ENCODE results near the gene GSTCD. TPM values are rescaled to one million over a fixed set of nuclear protein-coding genes. Genes with fewer than 3 reads are reported as not detected.
"Not testable (repeated sequence)": the region's sequence is repeated elsewhere in the genome, so short reads cannot be mapped to it uniquely, and the experiment has no call there.

Gene GSTCD
- total RNA-seq, 1 donor from 2014 or later: 65.3 TPM

DNA sequence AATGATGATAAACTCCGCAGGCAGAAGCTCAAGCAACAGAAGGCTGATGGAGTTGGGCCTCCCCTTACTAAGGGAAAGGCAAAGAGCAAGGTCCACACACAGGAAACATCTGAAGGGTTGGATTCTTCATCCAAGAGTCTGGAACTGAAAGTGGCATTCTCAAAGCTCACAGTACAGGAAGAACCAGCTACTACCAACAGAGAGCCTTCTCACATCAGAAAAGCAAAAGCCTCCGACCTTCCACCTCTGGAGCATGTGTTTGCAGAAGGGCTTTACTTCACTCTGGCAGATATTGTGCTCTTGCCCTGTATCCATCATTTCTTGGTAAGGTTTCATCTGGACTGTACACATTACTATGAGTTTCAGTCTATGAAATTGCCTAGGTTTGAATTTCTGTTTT, 10.6 kb downstream of the GSTCD start:
- no peak overlapping the region for H3K27ac ChIP-seq
- Mint-ChIP-seq H3K9me3 (no peaks in the 10 kb centered on the region), H3K27ac (no peak overlapping the region), H3K27me3 (ENCODE audit: insufficient read depth, low read depth) (no peaks in the 10 kb centered on the region), H3K4me3 (no peak overlapping the region), H3K36me3 (peaks cover 14% of the 10 kb centered on the region), H3K4me1 (no peaks in the 10 kb centered on the region)
- H2AFZ ChIP-seq (replicated peaks): no peak overlapping the region
- no peak overlapping the region for H3K9ac ChIP-seq
- no peaks in the 10 kb centered on the region for H3K9me3 ChIP-seq (ENCODE audit: low read depth)
- no peaks in the 10 kb centered on the region for H3F3A ChIP-seq (ENCODE audit: low read depth)
- no peaks in the 10 kb centered on the region for H3K4me1 ChIP-seq
- no peaks in the 10 kb centered on the region for H4K20me1 ChIP-seq (ENCODE audit: low read depth)
- TF ChIP-seq EZH2phosphoT487 (IDR thresholded peaks at IDR 0.05): no peak
- TF ChIP-seq EZH2 (IDR thresholded peaks at IDR 0.05): no peak
- TF ChIP-seq, protein P1, sequence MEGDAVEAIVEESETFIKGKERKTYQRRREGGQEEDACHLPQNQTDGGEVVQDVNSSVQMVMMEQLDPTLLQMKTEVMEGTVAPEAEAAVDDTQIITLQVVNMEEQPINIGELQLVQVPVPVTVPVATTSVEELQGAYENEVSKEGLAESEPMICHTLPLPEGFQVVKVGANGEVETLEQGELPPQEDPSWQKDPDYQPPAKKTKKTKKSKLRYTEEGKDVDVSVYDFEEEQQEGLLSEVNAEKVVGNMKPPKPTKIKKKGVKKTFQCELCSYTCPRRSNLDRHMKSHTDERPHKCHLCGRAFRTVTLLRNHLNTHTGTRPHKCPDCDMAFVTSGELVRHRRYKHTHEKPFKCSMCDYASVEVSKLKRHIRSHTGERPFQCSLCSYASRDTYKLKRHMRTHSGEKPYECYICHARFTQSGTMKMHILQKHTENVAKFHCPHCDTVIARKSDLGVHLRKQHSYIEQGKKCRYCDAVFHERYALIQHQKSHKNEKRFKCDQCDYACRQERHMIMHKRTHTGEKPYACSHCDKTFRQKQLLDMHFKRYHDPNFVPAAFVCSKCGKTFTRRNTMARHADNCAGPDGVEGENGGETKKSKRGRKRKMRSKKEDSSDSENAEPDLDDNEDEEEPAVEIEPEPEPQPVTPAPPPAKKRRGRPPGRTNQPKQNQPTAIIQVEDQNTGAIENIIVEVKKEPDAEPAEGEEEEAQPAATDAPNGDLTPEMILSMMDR (IDR thresholded peaks at IDR 0.05): no peak
- peaks cover 5% of the 10 kb centered on the region for H3K36me3 ChIP-seq
- H3K4me3 ChIP-seq: no peak overlapping the region
- H3K4me2 ChIP-seq: no peak overlapping the region
- no peaks in the 10 kb centered on the region for H3K27me3 ChIP-seq
- no peak for DNase-seq (ENCODE audit: low spot score)
- peaks cover 31% of the 10 kb centered on the region for H3K79me2 ChIP-seq (ENCODE audit: low read depth)

DNA sequence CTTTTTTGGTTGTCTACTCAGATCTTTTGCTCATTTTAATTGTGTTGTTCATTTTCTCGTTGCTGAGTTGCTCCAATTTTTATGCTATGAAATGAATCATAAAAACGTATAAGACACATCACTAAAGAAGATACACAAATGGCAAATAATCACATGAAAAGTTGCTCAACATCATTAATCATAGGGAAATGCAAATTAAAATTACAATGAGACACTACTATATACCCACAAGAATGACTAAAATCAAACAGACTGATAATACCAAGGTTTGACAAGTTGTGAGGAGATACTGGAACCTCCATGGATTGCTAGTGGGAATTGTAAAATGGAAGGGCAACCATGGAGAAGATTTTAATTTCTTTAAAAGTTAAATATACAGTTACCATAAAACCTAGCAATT, 17.0 kb downstream of the GSTCD start:
- peaks cover 10% of the 10 kb centered on the region for H3K9me3 Mint-ChIP-seq
- Histone ChIP-seq H3K4me1 (no peaks in the 10 kb centered on the region), H3K36me3 (peaks cover 44% of the 10 kb centered on the region), H4K20me1 (ENCODE audit: low read depth) (no peaks in the 10 kb centered on the region), H3K4me2 (no peak overlapping the region), H3K4me3 (no peak overlapping the region), H3K27me3 (no peaks in the 10 kb centered on the region), H2AFZ (replicated peaks) (no peak overlapping the region), H3F3A (ENCODE audit: low read depth) (no peaks in the 10 kb centered on the region), H3K9me3 (ENCODE audit: low read depth) (no peaks in the 10 kb centered on the region), H3K79me2 (ENCODE audit: low read depth) (peaks cover 2% of the 10 kb centered on the region), H3K27ac (no peak overlapping the region), H3K9ac (no peak overlapping the region)
- no peaks in the 10 kb centered on the region for H3K27me3 Mint-ChIP-seq (ENCODE audit: insufficient read depth, low read depth)
- no peak overlapping the region for H3K27ac Mint-ChIP-seq
- no peak overlapping the region for H3K4me3 Mint-ChIP-seq
- no peaks in the 10 kb centered on the region for H3K4me1 Mint-ChIP-seq
- peaks cover 36% of the 10 kb centered on the region for H3K36me3 Mint-ChIP-seq
- no peak for DNase-seq (ENCODE audit: low spot score)
- no peak for TF ChIP-seq EZH2phosphoT487 (IDR thresholded peaks at IDR 0.05)
- TF ChIP-seq, protein P1 (IDR thresholded peaks at IDR 0.05): no peak
- TF ChIP-seq EZH2 (IDR thresholded peaks at IDR 0.05): no peak

DNA sequence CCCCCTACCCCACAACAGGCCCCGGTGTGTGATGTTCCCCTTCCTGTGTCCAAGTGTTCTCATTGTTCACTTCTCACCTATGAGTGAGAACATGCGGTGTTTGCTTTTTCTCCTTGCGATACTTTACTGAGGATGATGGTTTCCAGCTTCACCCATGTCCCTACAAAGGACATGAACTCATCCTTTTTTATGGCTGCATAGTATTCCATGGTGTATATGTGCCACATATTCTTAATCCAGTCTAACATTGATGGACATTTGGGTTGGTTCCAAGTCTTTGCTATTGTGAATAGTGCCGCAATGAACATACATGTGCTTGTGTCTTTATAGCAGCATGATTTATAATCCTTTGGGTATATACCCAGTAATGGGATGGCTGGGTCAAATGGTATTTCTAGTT, 21.3 kb downstream of the GSTCD start:
- not testable (repeated sequence) for H3K27ac ChIP-seq; H3K4me1 Mint-ChIP-seq; H3K27me3 ChIP-seq; DNase-seq (ENCODE audit: low spot score); H3K27me3 Mint-ChIP-seq (ENCODE audit: insufficient read depth, low read depth); H3K4me3 ChIP-seq; H3K4me3 Mint-ChIP-seq; H3K4me1 ChIP-seq; H3K79me2 ChIP-seq (ENCODE audit: low read depth); H3F3A ChIP-seq (ENCODE audit: low read depth); H3K4me2 ChIP-seq; H4K20me1 ChIP-seq (ENCODE audit: low read depth); H2AFZ ChIP-seq (replicated peaks); H3K9ac ChIP-seq; H3K9me3 ChIP-seq (ENCODE audit: low read depth); H3K27ac Mint-ChIP-seq
- Mint-ChIP-seq H3K36me3 (peaks cover 62% of the 10 kb centered on the region), H3K9me3 (peaks cover 39% of the 10 kb centered on the region)
- peaks cover 34% of the 10 kb centered on the region for H3K36me3 ChIP-seq

DNA sequence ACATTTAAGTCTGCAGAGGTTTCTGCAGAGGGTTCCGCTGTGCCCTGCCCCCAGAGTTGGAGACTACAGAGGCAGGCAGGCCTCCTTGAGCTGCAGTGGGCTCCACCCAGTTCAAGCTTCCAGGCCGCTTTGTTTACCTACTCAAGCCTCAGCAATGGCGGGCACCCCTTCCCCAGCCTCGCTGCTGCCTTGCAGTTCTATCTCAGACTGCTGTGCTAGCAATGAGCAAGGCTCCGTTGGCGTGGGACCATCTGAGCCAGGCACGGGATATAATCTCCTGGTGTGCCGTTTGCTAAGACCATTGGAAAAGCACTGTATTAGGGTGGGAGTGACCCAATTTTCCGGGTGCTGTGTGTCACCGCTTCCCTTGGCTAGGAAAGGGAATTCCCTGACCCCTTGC, 26.6 kb downstream of the GSTCD start:
- Mint-ChIP-seq H3K9me3 (peaks cover 62% of the 10 kb centered on the region), H3K36me3 (peaks cover 77% of the 10 kb centered on the region)
- H3K27ac ChIP-seq; H3F3A ChIP-seq (ENCODE audit: low read depth); H3K4me2 ChIP-seq; H4K20me1 ChIP-seq (ENCODE audit: low read depth); H3K79me2 ChIP-seq (ENCODE audit: low read depth); H3K4me1 Mint-ChIP-seq; H3K4me3 ChIP-seq; H3K4me1 ChIP-seq; H3K9me3 ChIP-seq (ENCODE audit: low read depth); H3K27me3 Mint-ChIP-seq (ENCODE audit: insufficient read depth, low read depth); H3K4me3 Mint-ChIP-seq; H2AFZ ChIP-seq (replicated peaks); H3K27ac Mint-ChIP-seq; H3K9ac ChIP-seq; DNase-seq (ENCODE audit: low spot score); H3K27me3 ChIP-seq: not testable (repeated sequence)
- H3K36me3 ChIP-seq: peaks cover 17% of the 10 kb centered on the region

Measured in neural progenitor cell (in vitro differentiated cells).